ENCODE data around the gene KCNH5.

Gene KCNH5

GRCh38 chr14:63006531-63006930 lies 38.7 kb downstream of the KCNH5 start:
- no peak for DNase-seq (ENCODE audit: low spot score)

GRCh38 chr14:62994096-62994495 lies 51.2 kb downstream of the KCNH5 start:
- DNase-seq (ENCODE audit: low spot score) = no peak

- no peak for DNase-seq (ENCODE audit: low spot score)
Measured at GRCh38 chr14:62988967-62989366, 56.3 kb downstream of the KCNH5 start.

- no peak for DNase-seq (ENCODE audit: low spot score)
Measured at GRCh38 chr14:62983821-62984220, 61.4 kb downstream of the KCNH5 start.

GRCh38 chr14:62980693-62981092 lies 64.6 kb downstream of the KCNH5 start:
- no peak for DNase-seq (ENCODE audit: low spot score)

GRCh38 chr14:62957562-62957961 lies 87.7 kb downstream of the KCNH5 start:
- DNase-seq (ENCODE audit: low spot score) = no peak

GRCh38 chr14:62956413-62956812 lies 88.8 kb downstream of the KCNH5 start:
- no peak for DNase-seq (ENCODE audit: low spot score)

- DNase-seq (ENCODE audit: low spot score) = no peak
Measured at GRCh38 chr14:62954165-62954564, 91.1 kb downstream of the KCNH5 start.

GRCh38 chr14:62952226-62952625 lies 93.0 kb downstream of the KCNH5 start:
- no peak for DNase-seq (ENCODE audit: low spot score)

GRCh38 chr14:62947301-62947700 lies 98.0 kb downstream of the KCNH5 start:
- DNase-seq (ENCODE audit: low spot score) = no peak

- DNase-seq (ENCODE audit: low spot score) = no peak
Measured at GRCh38 chr14:62946221-62946620, 99.0 kb downstream of the KCNH5 start.

GRCh38 chr14:62943202-62943601 lies 102.1 kb downstream of the KCNH5 start:
- no peak for DNase-seq (ENCODE audit: low spot score)

- DNase-seq (ENCODE audit: low spot score) = no peak
Measured at GRCh38 chr14:62939970-62940369, 105.3 kb downstream of the KCNH5 start.

GRCh38 chr14:62938778-62939177 lies 106.5 kb downstream of the KCNH5 start:
- DNase-seq (ENCODE audit: low spot score) = no peak

- no peak for DNase-seq (ENCODE audit: low spot score)
Measured at GRCh38 chr14:62934439-62934838, 110.8 kb downstream of the KCNH5 start.

- DNase-seq (ENCODE audit: low spot score) = no peak
Measured at GRCh38 chr14:62921466-62921865, 123.8 kb downstream of the KCNH5 start.

- DNase-seq (ENCODE audit: low spot score) = no peak
Measured at GRCh38 chr14:62916551-62916950, 128.7 kb downstream of the KCNH5 start.

- no peak for DNase-seq (ENCODE audit: low spot score)
Measured at GRCh38 chr14:62914873-62915272, 130.4 kb downstream of the KCNH5 start.

GRCh38 chr14:62914025-62914424 lies 131.2 kb downstream of the KCNH5 start:
- no peak for DNase-seq (ENCODE audit: low spot score)

- DNase-seq (ENCODE audit: low spot score) = no peak
Measured at GRCh38 chr14:62908506-62908905, 136.8 kb downstream of the KCNH5 start.

GRCh38 chr14:62905566-62905965 lies 139.7 kb downstream of the KCNH5 start:
- DNase-seq (ENCODE audit: low spot score) = no peak

GRCh38 chr14:62897771-62898170 lies 147.5 kb downstream of the KCNH5 start:
- DNase-seq (ENCODE audit: low spot score) = no peak

- DNase-seq (ENCODE audit: low spot score) = no peak
Measured at GRCh38 chr14:62896932-62897456, 148.3 kb downstream of the KCNH5 start.

- no peak for DNase-seq (ENCODE audit: low spot score)
Measured at GRCh38 chr14:62894736-62895135, 150.5 kb downstream of the KCNH5 start.

- DNase-seq (ENCODE audit: low spot score) = no peak
Measured at GRCh38 chr14:62889364-62889763, 155.9 kb downstream of the KCNH5 start.

Measured in D341Med (cell line).